ENCODE data around the gene USP20.

Gene USP20

DNA sequence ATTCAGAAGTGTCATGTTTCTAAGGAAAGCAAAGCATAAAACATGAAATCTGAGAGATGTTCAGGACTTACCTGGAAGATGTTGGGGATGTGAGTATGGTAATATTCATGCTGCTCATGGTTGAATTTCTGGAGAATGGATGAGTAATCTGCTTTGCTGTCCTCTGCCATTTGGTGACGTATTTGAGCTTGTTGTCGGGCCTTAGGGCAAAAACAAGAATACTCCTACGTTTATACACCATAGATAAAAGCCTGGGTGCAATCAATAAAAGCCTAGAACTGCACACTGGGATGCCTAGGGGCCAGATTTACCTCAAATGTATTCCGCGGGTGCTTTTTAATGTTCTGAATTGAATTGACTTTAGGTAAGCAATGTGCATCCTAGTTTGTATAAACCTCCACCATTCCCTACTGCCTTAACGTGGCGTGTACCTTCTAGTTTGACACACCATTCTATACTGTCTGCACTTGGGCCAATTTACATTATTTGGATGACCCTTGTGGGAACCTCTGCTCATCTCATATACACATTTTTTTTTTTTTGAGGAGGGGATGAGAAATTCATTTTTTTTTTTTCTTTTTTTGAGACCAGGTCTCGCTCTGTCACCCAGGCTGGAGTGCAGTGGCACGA, 94.4 kb downstream of the USP20 start:
- DNase-seq = no peak

DNA sequence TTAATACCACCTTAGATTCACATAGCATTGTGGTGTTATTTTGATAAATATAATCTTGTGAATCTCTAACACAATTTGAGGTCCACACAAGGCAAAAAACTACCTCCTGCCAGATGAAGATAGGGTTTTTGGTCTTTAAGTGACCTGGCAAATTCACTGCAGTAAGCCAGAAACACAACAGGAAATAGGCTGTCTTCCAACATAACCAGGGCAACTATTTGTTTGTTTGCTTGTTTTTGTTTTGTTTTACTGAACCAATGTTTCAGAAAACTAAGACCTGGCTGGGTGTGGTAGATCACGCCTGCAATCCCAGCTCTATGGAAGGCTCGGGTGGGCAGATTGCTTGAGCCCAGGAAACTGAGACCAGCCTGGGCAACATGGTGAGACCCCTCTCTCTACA, 95.5 kb downstream of the USP20 start:
- DNase-seq = no peak

Data from stimulated activated CD4-positive, alpha-beta T cell treated with anti-CD3 and anti-CD28 coated beads, Interleukin-4, amount 100 ng/mL, for 4 hours (primary cell).